HG03521 (cell line): ENCODE results near the gene HNRNPA0.
A peak's percentile ranks its signal among the peaks of the same experiment; 100 is the strongest.

Experiments used
- ATAC-seq: cut with Tn5 transposase; IDR thresholded peaks from one replicate; pipeline ENCODE4 v1.9.1; 2021; ENCODE audit warnings: mild to moderate bottlenecking, moderate library complexity; ENCODE audit not compliant: unreplicated experiment

HNRNPA0 gene

DNA sequence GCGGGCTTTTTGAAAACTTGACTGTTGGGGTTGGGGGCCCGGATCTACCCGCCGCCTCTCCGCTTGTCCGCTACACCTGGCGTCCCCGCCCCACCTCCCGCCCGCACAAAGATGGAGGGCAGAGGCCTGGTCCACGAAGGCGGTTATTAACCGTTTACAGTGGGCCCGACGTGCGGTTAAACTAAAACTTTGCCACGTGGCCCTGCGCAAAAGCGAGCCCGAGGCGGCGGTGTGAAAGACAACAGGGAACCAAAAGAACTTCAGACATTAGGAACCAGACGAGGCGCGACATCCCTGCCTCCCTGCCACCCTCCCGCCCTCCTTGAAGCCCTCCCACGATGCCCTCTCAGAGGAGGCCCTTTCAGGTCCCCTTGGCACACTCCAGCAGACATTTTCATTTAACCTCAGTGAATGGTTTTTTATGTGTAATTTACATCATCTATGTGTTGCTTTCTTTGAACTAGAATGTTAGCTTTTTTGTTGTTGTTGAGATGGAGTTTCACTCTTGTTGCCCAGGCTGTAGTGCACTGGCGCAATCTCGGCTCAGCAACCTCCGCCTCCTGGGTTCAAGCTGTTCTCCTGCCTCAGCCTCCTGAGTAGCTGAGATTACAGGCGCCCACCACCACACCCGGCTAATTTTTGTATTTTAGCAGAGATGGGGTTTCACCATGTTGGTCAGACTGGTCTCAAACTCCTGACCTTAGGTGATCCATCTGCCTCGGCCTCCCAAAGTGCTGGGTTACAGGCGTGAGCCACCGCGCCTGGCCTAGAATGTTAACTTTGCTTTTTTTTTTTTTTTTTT lies 999 bp upstream of the HNRNPA0 start:
- no peak for ATAC-seq

DNA sequence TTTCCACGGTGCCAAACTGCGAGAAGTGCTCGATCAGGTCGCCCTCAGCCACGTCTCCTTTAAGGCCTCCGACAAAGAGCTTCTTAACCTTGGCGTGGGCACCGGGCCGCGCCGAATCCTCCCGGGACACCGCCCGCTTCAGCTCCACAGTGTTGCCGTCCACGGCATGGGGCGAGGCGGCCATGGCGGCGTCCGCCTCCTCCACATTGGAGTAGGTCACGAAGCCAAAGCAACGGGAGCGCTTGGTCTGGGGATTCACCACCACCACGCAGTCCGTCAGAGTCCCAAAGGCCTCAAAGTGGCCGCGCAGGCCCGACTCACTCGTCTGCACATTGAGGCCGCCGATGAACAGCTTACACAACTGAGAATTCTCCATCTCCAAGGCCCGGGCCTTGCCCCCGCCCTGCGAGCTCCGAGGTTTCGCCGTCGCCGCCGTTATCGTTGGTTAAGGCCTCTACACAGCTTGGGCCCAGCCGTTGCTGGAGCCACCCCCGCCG lies 424 bp downstream of the HNRNPA0 start:
- peak; percentile 5 for ATAC-seq

- no peak for ATAC-seq
Measured at GRCh38 chr5:137752905-137753690, 1.1 kb downstream of the HNRNPA0 start.

DNA sequence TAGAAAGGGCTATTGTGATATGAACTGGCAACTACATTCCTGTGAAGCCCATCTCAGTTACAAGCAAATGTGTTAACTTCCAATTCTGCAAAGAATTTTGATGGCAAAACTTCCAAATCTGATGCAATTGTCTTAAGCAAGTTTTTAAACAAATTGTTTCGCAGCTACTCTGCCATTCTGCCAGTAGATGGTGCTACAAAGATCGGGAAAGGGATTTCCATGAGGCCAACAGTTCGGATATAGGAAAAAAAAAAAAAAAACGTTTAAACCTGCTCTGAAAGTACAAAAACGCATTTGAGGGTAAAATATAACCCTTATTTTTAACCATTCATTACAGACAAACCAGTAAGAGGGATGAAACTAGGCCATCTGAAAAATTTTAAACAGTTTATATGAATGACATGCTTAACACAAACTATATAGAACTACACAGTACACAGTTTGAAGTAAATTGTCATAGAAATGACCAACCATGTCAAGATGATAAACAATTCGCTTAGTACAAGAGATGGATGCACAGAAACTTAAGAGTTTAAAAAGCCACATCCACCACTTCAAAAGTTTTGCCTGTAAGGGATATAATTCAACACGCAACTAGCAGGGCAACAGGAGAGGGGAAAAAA lies 2.2 kb downstream of the HNRNPA0 start:
- no peak for ATAC-seq

- ATAC-seq, result no peak
Measured at GRCh38 chr5:137750436-137750835, 3.7 kb downstream of the HNRNPA0 start.

GRCh38 chr5:137747848-137748247 lies 6.3 kb downstream of the HNRNPA0 start:
- ATAC-seq, result no peak

DNA sequence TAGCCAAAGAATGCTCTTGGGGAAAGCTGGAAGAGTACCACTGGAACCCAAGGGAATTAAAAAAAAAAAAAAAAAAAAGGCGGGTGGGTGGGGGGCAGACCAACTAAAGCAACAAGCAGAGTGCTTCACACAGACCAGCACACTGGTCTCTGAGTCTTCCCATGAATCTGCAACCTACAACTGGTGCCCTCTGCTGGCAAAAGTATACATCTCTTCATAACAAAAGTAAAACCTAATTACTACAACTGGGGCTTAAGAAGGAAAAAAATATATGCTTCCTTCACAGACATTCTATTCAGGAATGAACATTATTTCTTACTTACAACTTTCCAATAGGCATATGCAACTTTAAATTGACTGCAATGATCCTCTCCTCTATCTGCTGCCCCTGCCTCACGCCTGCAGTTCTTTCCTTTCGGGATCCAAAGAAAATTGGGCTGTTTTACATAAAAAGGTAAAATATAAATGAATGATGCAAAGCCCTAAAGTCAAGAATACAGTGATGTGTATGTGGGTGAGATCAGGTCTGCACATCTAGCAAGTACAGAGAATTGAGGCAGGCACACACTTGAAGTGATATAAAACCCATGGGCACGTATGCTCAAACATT lies 11.0 kb downstream of the HNRNPA0 start:
- peak; percentile 56 for ATAC-seq

DNA sequence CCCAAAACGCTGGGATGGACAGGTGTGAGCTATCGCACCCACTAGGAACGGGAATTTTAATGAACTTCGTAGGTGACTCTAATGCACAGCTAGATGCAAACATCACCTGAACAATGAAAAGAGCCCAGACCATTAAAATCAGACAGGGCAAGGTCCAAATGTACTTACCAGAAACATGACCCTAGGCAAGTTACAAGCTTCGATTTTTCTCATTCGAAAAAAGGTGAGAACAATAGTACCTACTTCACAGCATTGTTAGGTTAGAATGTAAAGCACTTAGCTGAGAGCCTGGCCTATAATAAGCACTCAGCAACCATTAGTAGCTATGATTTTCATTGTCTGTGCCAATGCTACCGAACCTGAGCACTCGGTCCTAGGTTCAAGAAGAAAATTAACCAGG lies 12.4 kb downstream of the HNRNPA0 start:
- ATAC-seq, result no peak

DNA sequence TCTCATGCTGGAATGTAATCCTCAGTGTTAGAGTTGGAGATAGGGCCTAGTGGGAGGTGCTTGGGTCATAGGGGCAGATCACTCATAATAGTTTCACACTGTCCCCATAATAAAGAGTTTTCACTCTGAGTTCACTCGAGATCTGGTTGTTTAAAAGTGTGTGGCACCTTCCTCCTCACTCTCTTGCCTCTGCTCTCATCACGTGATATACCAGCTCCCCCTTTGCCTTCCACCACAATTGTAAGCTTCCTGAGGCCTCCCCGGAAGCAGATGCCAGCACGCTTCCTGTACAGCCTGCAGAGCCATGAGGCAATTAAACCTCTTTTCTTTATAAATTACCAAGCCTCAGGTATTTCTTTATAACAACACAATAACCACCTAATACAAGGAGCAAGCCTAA lies 14.4 kb downstream of the HNRNPA0 start:
- ATAC-seq, result no peak

- ATAC-seq, result no peak
Measured at GRCh38 chr5:137738947-137739346, 15.2 kb downstream of the HNRNPA0 start.

DNA sequence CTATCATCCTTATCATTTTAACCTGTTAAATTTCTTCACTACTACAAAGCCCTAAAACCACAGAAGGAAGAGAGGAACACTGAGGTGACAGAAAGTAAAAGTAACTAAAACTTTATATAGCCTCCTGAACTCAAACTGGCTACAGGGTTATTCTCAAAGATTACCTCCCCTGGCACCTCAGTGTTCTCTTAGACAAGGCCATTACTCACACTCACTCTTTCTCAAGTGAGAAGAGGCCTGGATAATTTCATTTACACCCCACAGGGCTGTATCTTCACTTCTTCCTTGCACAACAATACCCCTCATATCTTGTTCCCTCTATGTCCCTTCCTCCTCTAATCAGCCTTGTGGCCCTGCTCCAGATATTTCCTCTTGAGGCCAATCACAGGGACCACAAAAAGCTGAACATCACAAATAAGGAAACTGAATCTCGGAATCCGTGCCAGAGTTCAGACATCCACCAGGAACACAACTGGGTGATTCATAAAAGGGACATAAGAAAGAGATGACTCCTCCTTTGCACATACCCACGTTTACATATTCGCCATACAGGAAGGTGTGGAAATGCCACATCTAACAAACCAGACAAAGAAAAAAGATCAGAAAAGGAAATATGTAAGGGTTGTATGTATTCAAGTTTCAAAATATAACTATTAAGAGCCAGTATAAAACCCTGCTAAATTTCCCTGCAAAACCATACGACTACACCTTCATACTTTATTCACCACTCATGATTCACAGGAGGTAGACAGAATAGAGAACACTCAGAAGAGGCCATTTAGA lies 16.6 kb downstream of the HNRNPA0 start:
- ATAC-seq, result no peak

- ATAC-seq, result no peak
Measured at GRCh38 chr5:137736496-137736895, 17.7 kb downstream of the HNRNPA0 start.

DNA sequence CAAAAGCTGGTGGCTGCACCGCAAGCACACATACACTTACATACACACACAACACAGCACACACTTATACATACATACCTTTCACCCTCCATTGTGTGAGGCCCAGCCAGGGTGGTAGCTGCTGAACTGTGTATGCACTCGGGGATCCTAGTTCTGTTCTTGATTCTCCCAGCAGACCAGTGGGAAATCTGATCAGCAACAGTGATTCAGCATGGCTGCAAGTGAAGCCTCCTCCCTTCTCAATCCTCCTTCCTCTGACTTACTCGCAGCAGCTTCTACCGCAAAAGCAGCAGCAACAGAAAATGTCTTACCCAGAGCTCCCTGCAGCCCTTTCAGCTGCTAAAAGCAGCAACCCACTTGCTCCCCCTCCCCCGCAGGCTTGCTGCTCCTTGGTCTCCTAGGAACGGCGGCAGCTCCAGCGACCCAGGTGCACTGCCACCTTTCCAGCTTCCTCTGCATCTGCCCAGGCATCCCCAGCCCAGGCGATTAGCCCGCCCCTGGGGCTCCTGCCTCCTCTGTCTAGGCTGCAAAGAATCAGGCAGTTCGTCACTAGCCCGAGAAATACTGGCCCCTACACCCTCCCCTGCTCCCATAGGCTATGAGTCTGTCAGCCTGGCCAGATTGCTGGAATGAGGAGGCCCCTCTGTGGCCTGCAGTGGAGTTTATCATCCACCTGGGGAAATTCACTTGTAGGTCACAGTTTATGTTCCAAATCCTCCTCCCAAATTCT lies 18.4 kb downstream of the HNRNPA0 start, which contains the start of gene KLHL3:
Gene KLHL3 (minus strand): TSS at position 535 of the 730 bp plus-strand sequence. CDS start 443 bp downstream, at position 92.
- ATAC-seq, result peak; percentile 45

- peak; percentile 19 for ATAC-seq
Measured at GRCh38 chr5:137734962-137735554, 19.1 kb downstream of the HNRNPA0 start.

DNA sequence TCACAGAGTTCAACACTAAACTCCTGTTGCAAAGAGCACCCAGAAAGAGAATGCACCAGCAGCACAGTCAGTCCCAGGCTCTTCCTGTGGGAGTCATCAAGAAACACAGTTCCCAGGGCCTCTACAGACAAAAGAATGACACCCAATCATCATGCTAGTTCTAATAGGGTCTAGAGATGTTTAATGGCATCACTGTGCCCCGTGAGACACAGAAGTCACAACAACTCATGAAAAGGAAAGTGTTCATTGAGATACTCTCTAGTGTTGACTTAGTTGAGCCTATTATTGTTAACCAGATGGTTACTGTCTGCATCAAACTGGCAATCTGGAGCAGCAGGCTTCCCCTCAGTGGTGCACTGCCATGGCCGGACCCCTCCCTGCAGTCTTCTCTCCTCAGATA lies 19.8 kb downstream of the HNRNPA0 start:
- no peak for ATAC-seq

DNA sequence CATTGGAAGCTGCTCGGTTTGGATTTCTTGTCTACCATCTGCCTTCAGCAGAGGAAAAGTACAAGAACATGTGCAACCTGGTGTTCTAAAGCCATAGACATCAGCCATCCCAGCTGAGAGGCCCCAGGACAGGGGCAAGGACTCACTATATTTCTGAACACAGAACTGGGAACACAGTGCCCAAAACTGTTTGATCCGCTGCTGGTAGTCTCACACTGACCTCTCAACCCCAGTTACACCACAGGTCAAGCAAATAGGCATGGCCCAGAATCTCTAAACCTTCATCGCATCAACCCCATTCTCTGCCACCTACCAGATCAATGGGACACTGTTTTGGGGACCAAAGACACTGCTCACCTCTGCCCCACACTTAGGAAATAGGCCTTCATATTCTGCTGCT lies 20.2 kb downstream of the HNRNPA0 start:
- ATAC-seq, result no peak

- no peak for ATAC-seq
Measured at GRCh38 chr5:137733006-137733405, 21.2 kb downstream of the HNRNPA0 start.

DNA sequence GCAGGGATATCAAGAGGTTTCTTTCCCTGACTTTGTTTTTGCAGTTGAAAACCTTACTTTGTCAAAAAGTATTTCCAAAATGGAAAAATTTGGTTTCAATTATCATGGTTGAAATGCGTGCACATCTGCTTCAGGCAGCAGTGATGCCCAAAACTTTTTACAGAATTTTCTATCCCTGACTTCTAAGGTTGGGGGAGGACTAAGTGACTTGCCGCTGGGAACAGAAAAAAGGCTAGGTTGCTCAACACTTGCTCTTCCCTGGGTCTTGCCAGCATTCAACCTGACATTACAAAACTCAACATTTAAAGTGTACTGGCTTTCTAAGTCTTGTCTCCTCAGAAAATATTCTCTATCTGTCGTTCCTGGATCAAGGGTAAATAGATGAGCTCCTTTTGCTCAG lies 23.0 kb downstream of the HNRNPA0 start:
- ATAC-seq, result no peak

- ATAC-seq, result no peak
Measured at GRCh38 chr5:137730336-137730735, 23.8 kb downstream of the HNRNPA0 start.
